AG04450 (cell line): Measurements from ENCODE around the gene UBL4A. TPM values are rescaled to one million over a fixed set of nuclear protein-coding genes. Genes with fewer than 3 reads are reported as not detected.

Experiments
- CTCF ChIA-PET: fragments of 300-600, 350-600 bp; formaldehyde crosslinking; extraction: SDS; loops from one replicate; lab custom pipeline; 2022; ENCODE audit warnings: antibody characterized with exemption, inconsistent platforms; lab: Charles Lee
- POLR2A ChIA-PET: fragments of 350-600 bp; formaldehyde crosslinking; extraction: SDS; loops from one replicate; lab custom pipeline; 2021; ENCODE audit warnings: antibody characterized with exemption, inconsistent platforms; lab: Yijun Ruan, JAX
- DNase-seq: peaks from one replicate; pipeline ENCODE4 v3.0.0-alpha.2; 2011; ENCODE audit warnings: low read depth, low spot score
- H3K27ac ChIP-seq: one replicate; pipeline ENCODE4 v1.5.1; 2012; ENCODE audit warnings: low read depth, low read length, control low read depth
- H3K27me3 ChIP-seq: one replicate; pipeline ENCODE4 v1.6.0; 2012; ENCODE audit warnings: low read length; ENCODE audit not compliant: control insufficient read depth, insufficient read depth
- H3K4me3 ChIP-seq: 2 replicates; pipeline ENCODE4 v1.5.1; 2011; ENCODE audit warnings: mild to moderate bottlenecking, low read depth, low read length, control low read depth
- H3K9me3 ChIP-seq: 2 replicates; pipeline ENCODE4 v1.5.1; 2012; ENCODE audit warnings: low read length; ENCODE audit not compliant: control insufficient read depth, insufficient read depth
- CTCF ChIP-seq: IDR thresholded peaks from 2 replicates; pipeline ENCODE4 v1.5.1; 2011; ENCODE audit warnings: low read depth, low read length, control low read depth, inconsistent platforms
- polyA plus RNA-seq: library from polyadenylated mRNA; depleted of rRNA; stranded (reverse); fragments of >200 nt; gene quantifications from 2 replicates; pipeline ENCODE4 v1.2.3, GENCODE V29; 2011

UBL4A gene
- polyA plus RNA-seq, 1 experiment, result 17.4 TPM

- H3K27ac ChIP-seq, result no peak overlapping the region
- no peaks in the 10 kb centered on the region for H3K27me3 ChIP-seq
- H3K9me3 ChIP-seq, result no peaks in the 10 kb centered on the region; the same call in 1 of the 2 replicates
- H3K4me3 ChIP-seq, result no peak overlapping the region
- ChIA-PET CTCF (interaction anchor here (0.5 kb wide), 1 partner anchor 19 kb away, joined by 4 read pairs; the partner anchor contains the start of gene UBL4A), POLR2A (no interaction called here)
- DNase-seq, result no peak
- no peak for TF ChIP-seq CTCF
Measured at GRCh38 chrX:154466907-154467306, 19.5 kb downstream of the UBL4A start.

- Histone ChIP-seq H3K4me3 (no peak overlapping the region), H3K27ac (no peak overlapping the region), H3K27me3 (no peaks in the 10 kb centered on the region), H3K9me3 (no peaks in the 10 kb centered on the region; the same call in 1 of the 2 replicates)
- no peak for DNase-seq
- CTCF ChIA-PET, result no interaction called here
- POLR2A ChIA-PET, result no interaction called here
- TF ChIP-seq CTCF, result no peak
Measured at GRCh38 chrX:154466036-154466435, 20.4 kb downstream of the UBL4A start.

DNA sequence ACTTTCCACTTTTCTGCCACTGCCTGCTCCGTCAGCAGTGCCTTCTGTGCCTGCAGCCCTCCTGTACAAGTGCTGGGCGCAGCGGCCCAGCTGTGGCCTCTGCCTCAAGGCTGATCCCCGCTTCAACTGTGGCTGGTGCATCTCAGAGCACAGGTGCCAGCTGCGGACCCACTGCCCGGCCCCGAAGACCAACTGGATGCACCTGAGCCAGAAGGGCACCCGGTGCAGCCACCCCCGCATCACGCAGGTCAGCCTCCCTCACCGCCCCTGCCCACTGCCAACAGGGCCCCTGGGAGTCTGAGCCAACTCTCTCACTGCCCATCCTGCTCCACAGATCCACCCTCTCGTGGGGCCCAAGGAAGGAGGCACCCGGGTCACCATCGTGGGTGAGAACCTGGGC, 20.8 kb downstream of the UBL4A start:
- POLR2A ChIA-PET, result no interaction called here
- H3K27me3 ChIP-seq, result no peaks in the 10 kb centered on the region

DNA sequence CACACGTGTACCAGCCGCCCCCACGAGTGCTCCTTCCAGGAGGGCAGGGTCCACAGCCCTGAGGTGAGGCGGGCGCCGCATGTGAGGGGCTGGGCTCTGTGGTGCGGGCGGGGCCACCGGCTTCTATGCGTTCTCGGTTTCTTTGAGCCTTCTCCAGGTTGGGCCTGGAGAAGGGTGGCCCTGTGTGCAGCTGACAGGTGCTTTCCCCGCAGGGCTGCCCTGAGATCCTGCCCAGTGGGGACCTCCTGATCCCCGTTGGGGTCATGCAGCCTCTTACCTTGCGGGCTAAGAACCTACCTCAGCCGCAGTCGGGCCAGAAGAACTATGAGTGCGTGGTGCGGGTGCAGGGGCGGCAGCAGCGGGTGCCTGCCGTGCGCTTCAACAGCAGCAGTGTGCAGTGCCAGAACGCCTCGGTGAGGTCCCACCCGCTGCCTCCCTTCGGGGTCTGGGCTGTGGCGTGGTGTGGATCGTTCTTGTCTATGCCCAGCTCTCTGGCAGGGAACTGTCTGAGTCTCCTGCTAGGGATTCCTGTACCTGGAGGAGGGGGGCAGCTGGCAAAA, 21.5 kb downstream of the UBL4A start:
- ChIA-PET CTCF (no interaction called here), POLR2A (interaction anchor here (0.5 kb wide), 1 partner anchor 12 kb away, joined by 3 read pairs; no protein-coding TSS in a partner anchor)
- Histone ChIP-seq H3K27ac (no peak overlapping the region), H3K27me3 (no peaks in the 10 kb centered on the region), H3K4me3 (no peak overlapping the region), H3K9me3 (no peaks in the 10 kb centered on the region)
- no peak for TF ChIP-seq CTCF
- DNase-seq, result no peak

More for the DNA sequence above, 20.8 kb downstream of the UBL4A start:
- no peak for TF ChIP-seq CTCF
- DNase-seq, result no peak
- Histone ChIP-seq H3K27ac (no peak overlapping the region), H3K9me3 (no peaks in the 10 kb centered on the region; the same call in 1 of the 2 replicates), H3K4me3 (no peak overlapping the region)
- CTCF ChIA-PET, result no interaction called here

- no peak overlapping the region for H3K27ac ChIP-seq
- no peak overlapping the region for H3K4me3 ChIP-seq
- H3K9me3 ChIP-seq, result no peaks in the 10 kb centered on the region
- TF ChIP-seq CTCF, result no peak
- no peaks in the 10 kb centered on the region for H3K27me3 ChIP-seq
- CTCF ChIA-PET, result no interaction called here
- POLR2A ChIA-PET, result interaction anchor here (0.6 kb wide), 1 partner anchor 9 kb away, joined by 4 read pairs; no protein-coding TSS in a partner anchor
- DNase-seq, result no peak
Measured at GRCh38 chrX:154463611-154464220, 22.7 kb downstream of the UBL4A start.
